HS-5 (cell line): Measurements from ENCODE around the gene AFAP1L1.
"Not testable (repeated sequence)": the region's sequence is repeated elsewhere in the genome, so short reads cannot be mapped to it uniquely, and the experiment has no call there.

Experiments used
- DNase-seq: peaks from one replicate; pipeline ENCODE4 v3.0.0-alpha.2; 2012; ENCODE audit warnings: low read depth

Gene AFAP1L1

GRCh38 chr5:149374303-149374702 lies 102.6 kb downstream of the AFAP1L1 start:
- DNase-seq, result no peak

DNA sequence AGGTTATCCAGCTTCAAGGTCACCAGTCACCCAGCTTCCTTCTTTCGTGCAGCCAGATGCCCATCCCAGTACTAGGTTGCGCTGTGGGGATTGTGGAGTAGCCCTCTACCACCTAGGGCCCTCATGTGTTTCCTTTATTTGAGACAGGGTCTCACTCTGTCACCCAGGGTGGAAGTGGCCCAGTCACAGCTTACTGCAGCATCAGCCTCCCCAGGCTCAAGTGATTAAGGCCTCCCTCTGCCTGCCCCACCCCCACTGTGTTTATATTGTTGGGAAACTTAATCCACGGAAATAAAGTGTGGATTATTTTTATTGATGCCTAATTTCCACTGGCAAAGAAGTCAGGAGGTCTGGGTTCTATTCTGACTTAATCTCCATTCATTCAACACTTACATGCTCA lies 103.1 kb downstream of the AFAP1L1 start:
- no peak for DNase-seq

GRCh38 chr5:149375434-149375833 lies 103.8 kb downstream of the AFAP1L1 start:
- no peak for DNase-seq

GRCh38 chr5:149376104-149376503 lies 104.4 kb downstream of the AFAP1L1 start:
- DNase-seq, result no peak

- no peak for DNase-seq
These were observed 105.2 kb downstream of the AFAP1L1 start for GRCh38 chr5:149376711-149377447.

DNA sequence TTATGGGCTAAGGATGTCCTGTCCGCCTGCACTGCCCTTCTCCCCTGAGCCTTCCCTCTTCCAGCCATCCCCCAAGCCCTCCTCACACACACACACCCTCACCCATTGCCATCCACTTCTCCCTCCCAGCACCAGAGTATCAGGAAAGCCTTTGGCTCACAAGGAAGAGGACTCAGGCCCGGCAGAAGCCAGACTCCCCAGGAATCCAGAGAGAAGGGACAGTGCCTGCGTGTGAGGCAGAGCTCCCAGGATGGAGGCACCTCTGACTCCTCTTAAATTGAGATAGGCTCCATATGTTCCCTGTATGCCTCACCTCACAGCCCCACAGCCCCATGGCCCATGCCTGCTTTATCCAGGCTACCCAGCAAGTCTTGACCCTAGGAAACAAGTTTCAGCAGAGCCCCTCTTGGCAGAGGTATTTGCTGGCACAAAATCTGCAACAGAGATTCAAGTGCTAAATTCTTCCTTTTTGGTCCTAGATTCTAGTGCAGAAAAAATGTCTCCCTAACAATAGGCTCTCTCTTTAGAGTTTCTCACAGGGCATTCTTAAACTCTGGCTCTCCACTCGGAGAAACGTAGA lies 106.7 kb downstream of the AFAP1L1 start:
- no peak for DNase-seq

GRCh38 chr5:149379177-149379761 lies 107.6 kb downstream of the AFAP1L1 start, which contains the start of gene IL17B:
TSS of gene IL17B (minus strand) at chr5:149379292. CDS start at chr5:149379225, 67 bp downstream.
- no peak for DNase-seq

GRCh38 chr5:149379818-149380374 lies 108.2 kb downstream of the AFAP1L1 start:
- DNase-seq, result no peak

GRCh38 chr5:149380466-149381121 lies 108.9 kb downstream of the AFAP1L1 start:
- DNase-seq, result no peak

GRCh38 chr5:149381261-149381985 lies 109.8 kb downstream of the AFAP1L1 start:
- DNase-seq, result no peak

DNA sequence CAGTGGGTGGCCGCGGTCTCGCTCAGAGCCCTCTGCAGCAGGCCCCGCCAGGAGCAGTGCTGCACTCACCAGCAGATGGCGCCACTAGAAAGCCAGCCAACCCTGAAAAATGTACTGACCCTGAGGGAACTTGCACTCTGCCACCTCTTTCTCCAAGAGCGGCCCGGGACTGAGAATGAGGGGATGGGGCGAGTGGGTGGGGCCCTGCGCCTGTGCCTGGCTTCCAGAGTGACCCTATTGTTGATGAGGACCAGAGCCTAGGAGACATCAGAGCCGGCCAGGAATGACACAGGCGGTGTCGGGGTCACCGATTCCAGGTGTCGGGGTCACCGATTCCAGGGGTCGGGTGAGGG lies 110.3 kb downstream of the AFAP1L1 start:
- DNase-seq, result no peak

- no peak for DNase-seq
These were observed 111.0 kb downstream of the AFAP1L1 start for GRCh38 chr5:149382517-149383220.

DNA sequence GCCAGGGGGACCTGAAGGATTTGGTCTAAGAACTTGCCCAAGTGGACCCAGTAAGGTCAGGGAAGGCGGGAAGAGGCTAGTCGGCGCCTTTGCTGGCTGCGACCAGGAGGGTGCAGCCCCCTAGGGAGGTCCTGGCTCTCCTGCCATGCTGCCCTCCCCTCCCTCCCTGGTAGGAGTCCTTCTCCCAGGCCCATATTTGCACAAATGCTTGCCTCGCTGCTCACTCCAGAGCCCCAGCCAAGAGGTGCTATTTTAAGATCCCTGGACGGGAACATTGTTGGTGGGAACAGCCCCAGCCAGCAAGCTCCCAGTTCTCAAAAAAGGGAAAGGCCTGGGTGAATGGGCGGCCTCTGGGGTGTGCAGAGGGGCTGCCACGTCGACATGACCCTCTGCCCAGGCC lies 111.7 kb downstream of the AFAP1L1 start:
- no peak for DNase-seq

DNA sequence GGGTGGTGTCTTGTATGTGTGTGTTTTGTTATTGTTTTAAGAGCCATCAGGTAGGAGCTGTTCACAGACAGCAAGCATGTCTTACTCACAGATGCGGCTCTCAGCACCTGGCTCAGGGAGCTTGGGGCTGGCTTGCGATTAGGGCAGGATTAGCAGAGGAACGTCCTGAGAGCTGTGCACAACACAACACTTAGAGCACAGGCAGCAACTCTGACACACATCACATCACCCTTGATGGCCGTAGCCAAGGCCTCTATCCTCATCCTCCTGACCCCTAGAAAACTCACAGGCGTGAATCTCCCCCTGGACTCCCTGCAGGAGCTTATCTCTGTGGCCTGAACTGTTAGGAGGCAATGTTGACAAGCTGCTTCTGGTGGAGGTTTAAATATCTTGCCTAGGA lies 114.5 kb downstream of the AFAP1L1 start:
- no peak for DNase-seq

GRCh38 chr5:149387081-149387631 lies 115.5 kb downstream of the AFAP1L1 start:
- no peak for DNase-seq

GRCh38 chr5:149387982-149388381 lies 116.3 kb downstream of the AFAP1L1 start:
- no peak for DNase-seq

DNA sequence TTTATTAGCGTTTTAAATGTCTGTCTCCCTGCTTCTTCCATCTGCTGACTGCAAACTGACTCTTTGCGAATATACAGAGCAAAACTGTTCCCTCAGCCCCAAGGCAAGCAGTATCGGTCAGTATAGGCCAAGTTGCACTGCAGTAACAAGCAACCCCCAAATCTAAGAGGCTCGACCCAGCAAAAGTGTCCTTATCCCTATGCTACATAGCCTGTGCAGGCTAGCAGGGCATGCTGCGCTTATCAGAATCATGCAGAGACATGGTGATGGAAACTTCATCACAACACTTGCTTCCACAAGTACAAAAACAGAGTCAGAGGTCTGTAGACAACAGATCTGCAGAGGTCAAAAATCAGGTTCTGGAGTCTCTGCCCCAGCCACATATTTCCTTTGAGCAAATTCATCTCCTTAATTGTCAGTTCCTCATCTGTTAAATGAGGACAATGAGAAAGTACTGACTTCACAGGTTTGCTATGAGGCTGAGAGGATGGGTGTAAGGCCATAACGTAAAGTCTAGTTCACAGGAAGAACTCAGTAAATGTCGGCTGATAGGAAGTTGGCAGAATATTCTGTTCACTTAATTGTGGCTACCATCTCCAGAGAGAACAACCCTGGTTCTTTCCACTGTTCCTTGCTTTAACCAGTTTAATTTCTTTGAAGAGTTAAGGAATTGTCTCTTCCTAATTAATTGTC lies 117.0 kb downstream of the AFAP1L1 start:
- DNase-seq, result no peak

- DNase-seq, result no peak
These were observed 118.2 kb downstream of the AFAP1L1 start for GRCh38 chr5:149389552-149390495.

DNA sequence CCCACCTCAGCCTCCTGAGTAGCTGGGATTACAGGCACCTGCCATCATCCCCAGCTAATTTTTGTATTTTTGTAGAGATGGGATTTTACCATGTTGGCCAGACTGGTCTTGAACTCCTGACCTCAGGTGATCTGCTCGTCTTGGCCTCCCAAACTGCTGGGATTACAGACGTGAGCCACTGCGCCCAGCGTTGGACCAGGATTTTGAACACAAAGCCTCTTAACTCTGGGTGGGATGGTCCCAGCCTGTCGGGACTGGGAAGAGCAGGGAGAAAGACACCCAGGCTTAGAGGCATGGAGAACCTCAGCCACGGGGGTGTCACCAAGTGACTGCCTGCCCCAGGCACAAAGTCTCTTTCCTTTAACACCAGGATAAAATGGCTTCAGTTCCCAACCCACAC lies 119.4 kb downstream of the AFAP1L1 start:
- DNase-seq, result not testable (repeated sequence)
